Activated naive CD8-positive, alpha-beta T cell treated with anti-CD3 and anti-CD28 coated beads for 36 hours (primary cell): ENCODE results near the gene SLU7. TPM values are rescaled to one million over a fixed set of nuclear protein-coding genes. Genes with fewer than 3 reads are reported as not detected.

Source experiments
- DNase-seq: peaks from one replicate; pipeline ENCODE4 v3.0.0; 2021
- H3K27ac Mint-ChIP-seq: one replicate; pipeline ENCODE4 v1.8.0; 2022; ENCODE audit warnings: mild to moderate bottlenecking, moderate library complexity, mixed read lengths
- H3K27me3 Mint-ChIP-seq: one replicate; pipeline ENCODE4 v1.8.0; 2022; ENCODE audit warnings: mild to moderate bottlenecking, mixed read lengths
- H3K36me3 Mint-ChIP-seq: one replicate; pipeline ENCODE4 v1.8.0; 2021; ENCODE audit warnings: mild to moderate bottlenecking, mixed read lengths
- H3K4me1 Mint-ChIP-seq: one replicate; pipeline ENCODE4 v1.8.0; 2021; ENCODE audit warnings: mixed read lengths
- H3K4me3 Mint-ChIP-seq: one replicate; pipeline ENCODE4 v1.8.0; 2022; ENCODE audit warnings: mild to moderate bottlenecking, moderate library complexity, mixed read lengths
- H3K9me3 Mint-ChIP-seq: one replicate; pipeline ENCODE4 v1.8.0; 2022; ENCODE audit warnings: mixed read lengths
- total RNA-seq, 2 experiments: library from RNA; stranded (reverse); gene quantifications; one replicate each; pipeline ENCODE4 v1.2.3, GENCODE V29; 2021

SLU7 gene
- total RNA-seq, 2 experiments from 2014 or later, result 42.2 to 43.7 TPM

DNA sequence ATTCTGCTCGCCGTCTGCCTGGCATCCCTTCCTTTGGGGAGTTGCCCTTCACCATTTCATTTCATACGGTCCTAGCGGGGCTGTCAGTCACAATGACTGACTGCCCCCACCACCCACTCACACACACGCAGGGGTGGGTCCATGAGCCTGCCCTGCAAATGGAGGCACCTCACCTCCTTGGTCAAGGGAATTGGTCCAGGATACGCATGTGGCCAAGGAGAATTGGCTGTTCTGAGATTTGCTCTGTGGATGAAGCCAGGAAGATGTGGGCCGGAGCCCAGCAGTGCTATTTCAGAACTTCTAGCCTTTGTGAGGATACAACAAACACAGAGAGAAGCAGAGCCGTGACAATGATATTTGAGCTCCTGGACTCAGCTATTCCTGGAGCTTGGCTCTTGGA is 65.5 kb downstream of the SLU7 start:
- no peak overlapping the region for H3K27ac Mint-ChIP-seq
- no peaks in the 10 kb centered on the region for H3K4me1 Mint-ChIP-seq
- no peak for DNase-seq
- no peaks in the 10 kb centered on the region for H3K27me3 Mint-ChIP-seq
- H3K36me3 Mint-ChIP-seq, result no peaks in the 10 kb centered on the region
- H3K9me3 Mint-ChIP-seq, result no peaks in the 10 kb centered on the region
- no peak overlapping the region for H3K4me3 Mint-ChIP-seq

DNA sequence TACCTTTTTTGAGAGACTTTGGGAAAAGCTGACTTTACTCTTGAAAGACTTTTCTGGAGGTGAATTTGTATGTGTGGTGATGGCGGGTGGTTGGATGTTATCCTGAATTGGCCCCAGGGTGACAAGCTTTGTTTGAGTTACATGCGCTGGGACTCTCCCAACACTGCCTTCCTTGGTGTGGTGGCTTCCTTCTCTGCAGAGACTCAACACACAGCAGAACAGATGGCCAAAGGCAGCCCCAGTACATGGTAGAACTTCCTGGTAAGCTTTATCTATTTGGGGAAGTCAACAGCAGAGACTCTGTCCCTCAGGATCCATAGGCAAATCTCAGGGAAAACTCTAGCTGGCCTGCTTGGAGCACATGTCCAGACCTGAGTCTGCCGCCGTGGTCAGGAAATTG is 66.6 kb downstream of the SLU7 start:
- Mint-ChIP-seq H3K27me3 (no peaks in the 10 kb centered on the region), H3K36me3 (no peaks in the 10 kb centered on the region), H3K4me3 (no peak overlapping the region), H3K27ac (no peak overlapping the region), H3K9me3 (no peaks in the 10 kb centered on the region), H3K4me1 (no peaks in the 10 kb centered on the region)
- DNase-seq, result no peak

Other genes starting within 250 kb of the SLU7 start
- not detected for gene FABP6, start 189.6 kb downstream of the SLU7 start, total RNA-seq
- gene CCNJL, start 106.5 kb downstream of the SLU7 start, total RNA-seq, result not detected
- gene C1QTNF2, start 48.5 kb downstream of the SLU7 start, total RNA-seq, result not detected
- under 1 TPM; 0.48 to 0.68 TPM for gene FAM200C, start 19.0 kb downstream of the SLU7 start, total RNA-seq
- gene PTTG1, start 2.8 kb upstream of the SLU7 start, total RNA-seq, result 100 to 1,000 TPM; 102 to 105 TPM